PC-3 (cell line): ENCODE data around the gene DCAKD. TPM values are rescaled to one million over a fixed set of nuclear protein-coding genes. Genes with fewer than 3 reads are reported as not detected.

Experiments used
- ATAC-seq: fragments of 200-7000 bp; cut with Tn5 transposase; 2 replicates; pipeline ENCODE4 v1.9.1; 2020; ENCODE audit warnings: mild to moderate bottlenecking, moderate library complexity
- BruUV-seq: library from RNA; stranded (reverse); fragments of 400-500 nt; replicated peaks from 2 replicates; lab custom pipeline; 2021; lab: Mats Ljungman, UMichigan
- CTCF ChIA-PET: fragments of 300-600 bp; sonication (Branson Sonifier 250); formaldehyde crosslinking; loops from one replicate; lab custom pipeline; 2022; ENCODE audit warnings: antibody characterized with exemption; lab: Charles Lee
- POLR2A ChIA-PET: fragments of 300-600 bp; sonication (Branson Sonifier 250); formaldehyde crosslinking; loops from one replicate; lab custom pipeline; 2022; ENCODE audit warnings: antibody characterized with exemption; ENCODE audit not compliant: unreplicated experiment; lab: Charles Lee
- DNase-seq: peaks from one replicate; pipeline ENCODE4 v3.0.0-alpha.2; 2015
- H2AFZ ChIP-seq: fragments of 300-600 bp; sonication (generic); 2 replicates; pipeline ENCODE4 v1.6.0; 2016; ENCODE audit warnings: antibody characterized with exemption, low read length
- H3F3A ChIP-seq: fragments of 300-600 bp; sonication (generic); one replicate; pipeline ENCODE4 v1.6.0; 2017; ENCODE audit warnings: antibody characterized with exemption, low read length, control low read depth, mild to moderate bottlenecking; ENCODE audit not compliant: unreplicated experiment
- H3K27ac ChIP-seq: fragments of 300-600 bp; sonication (generic); 2 replicates; pipeline ENCODE4 v1.5.1; 2016; ENCODE audit warnings: mild to moderate bottlenecking, low read length
- H3K27me3 ChIP-seq: fragments of 300-600 bp; sonication (generic); 2 replicates; pipeline ENCODE4 v1.6.1; 2016; ENCODE audit warnings: low read length, mixed read lengths
- H3K36me3 ChIP-seq: fragments of 300-600 bp; sonication (generic); 2 replicates; pipeline ENCODE4 v1.6.1; 2016; ENCODE audit warnings: low read depth, mixed run types, low read length, mixed read lengths
- H3K4me1 ChIP-seq: fragments of 300-600 bp; sonication (generic); 2 replicates; pipeline ENCODE4 v1.5.1; 2016; ENCODE audit warnings: low read length; ENCODE audit not compliant: insufficient read depth
- H3K4me2 ChIP-seq: fragments of 300-600 bp; sonication (generic); 2 replicates; pipeline ENCODE4 v1.6.0; 2016; ENCODE audit warnings: low read length
- H3K4me3 ChIP-seq: fragments of 300-600 bp; sonication (generic); 2 replicates; pipeline ENCODE4 v1.5.1; 2016; ENCODE audit warnings: mild to moderate bottlenecking, low read length, mixed read lengths
- H3K79me2 ChIP-seq: fragments of 300-600 bp; sonication (generic); 2 replicates; pipeline ENCODE4 v1.6.1; 2017; ENCODE audit warnings: low read length, mixed read lengths
- H3K9ac ChIP-seq: fragments of 300-600 bp; sonication (generic); 2 replicates; pipeline ENCODE4 v1.6.0; 2016; ENCODE audit warnings: mild to moderate bottlenecking, low read length
- H3K9me2 ChIP-seq: fragments of 300-600 bp; sonication (generic); replicated peaks from 2 replicates; pipeline ENCODE4 v1.6.1; 2016; ENCODE audit warnings: mixed run types, low read length, mixed read lengths
- H3K9me3 ChIP-seq: fragments of 300-600 bp; sonication (generic); 2 replicates; pipeline ENCODE4 v1.6.1; 2016; ENCODE audit warnings: low read length, mixed read lengths
- H4K20me1 ChIP-seq: fragments of 300-600 bp; sonication (generic); 2 replicates; pipeline ENCODE4 v1.6.1; 2016; ENCODE audit warnings: low read length, mixed read lengths
- EZH2 ChIP-seq: fragments of 300-600 bp; sonication (generic); IDR thresholded peaks from one replicate; pipeline ENCODE4 v1.6.1; 2017; ENCODE audit warnings: antibody characterized with exemption, mild to moderate bottlenecking, low read length; ENCODE audit not compliant: unreplicated experiment
- EZH2phosphoT487 ChIP-seq: fragments of 300-600 bp; sonication (generic); IDR thresholded peaks from 2 replicates; pipeline ENCODE4 v1.6.1; 2018; ENCODE audit warnings: mild to moderate bottlenecking, antibody characterized with exemption, low read length, borderline replicate concordance
- intact Hi-C: fragments of 100-400 bp; cut with micrococcal nuclease; formaldehyde crosslinking; loops from 2 replicates; pipeline ENCODE4 v1.9.0; 2023
- total RNA-seq: library from RNA; depleted of rRNA; stranded (reverse); fragments of >200 nt; gene quantifications from 2 replicates; pipeline ENCODE4 v1.2.3, GENCODE V29; 2014
- TF ChIP-seq, protein P1 (sequence below): fragments of 300-600 bp; sonication (generic); conservative IDR thresholded peaks from 2 replicates; pipeline ENCODE4 v1.5.1; 2017; ENCODE audit warnings: antibody characterized with exemption, low read depth, mild to moderate bottlenecking, low read length

The DCAKD gene
- total RNA-seq, 1 experiment from 2014 or later = 56.2 TPM

GRCh38 chr17:45086865-45087503, 35.6 kb upstream of the DCAKD start:
- peaks cover 5% of the 10 kb centered on the region; the same call in 1 of the 2 replicates for H3K79me2 ChIP-seq
- H3K4me3 ChIP-seq = no peak overlapping the region
- no peak overlapping the region for H3K4me2 ChIP-seq
- ChIA-PET CTCF (no interaction called here), POLR2A (interaction anchor here (1.0 kb wide), 1 partner anchor 26 kb away, joined by 6 read pairs; the partner anchor contains the start of gene NMT1)
- intact Hi-C loops = no loop called here
- DNase-seq = no peak
- no peaks in the 10 kb centered on the region for H3K9me3 ChIP-seq
- H3K4me1 ChIP-seq = peaks cover 3% of the 10 kb centered on the region
- H3F3A ChIP-seq = peaks cover 9% of the 10 kb centered on the region
- H3K36me3 ChIP-seq = peaks cover 78% of the 10 kb centered on the region
- BruUV-seq = no TSS peak
- no peak overlapping the region for H3K9ac ChIP-seq
- no peaks in the 10 kb centered on the region for H3K27me3 ChIP-seq
- no peak; the same call in 1 of the 2 replicates for ATAC-seq
- no peak overlapping the region for H3K27ac ChIP-seq
- H3K9me2 ChIP-seq = no peaks in the 10 kb centered on the region
- no peak overlapping the region for H2AFZ ChIP-seq
- TF ChIP-seq, protein P1, sequence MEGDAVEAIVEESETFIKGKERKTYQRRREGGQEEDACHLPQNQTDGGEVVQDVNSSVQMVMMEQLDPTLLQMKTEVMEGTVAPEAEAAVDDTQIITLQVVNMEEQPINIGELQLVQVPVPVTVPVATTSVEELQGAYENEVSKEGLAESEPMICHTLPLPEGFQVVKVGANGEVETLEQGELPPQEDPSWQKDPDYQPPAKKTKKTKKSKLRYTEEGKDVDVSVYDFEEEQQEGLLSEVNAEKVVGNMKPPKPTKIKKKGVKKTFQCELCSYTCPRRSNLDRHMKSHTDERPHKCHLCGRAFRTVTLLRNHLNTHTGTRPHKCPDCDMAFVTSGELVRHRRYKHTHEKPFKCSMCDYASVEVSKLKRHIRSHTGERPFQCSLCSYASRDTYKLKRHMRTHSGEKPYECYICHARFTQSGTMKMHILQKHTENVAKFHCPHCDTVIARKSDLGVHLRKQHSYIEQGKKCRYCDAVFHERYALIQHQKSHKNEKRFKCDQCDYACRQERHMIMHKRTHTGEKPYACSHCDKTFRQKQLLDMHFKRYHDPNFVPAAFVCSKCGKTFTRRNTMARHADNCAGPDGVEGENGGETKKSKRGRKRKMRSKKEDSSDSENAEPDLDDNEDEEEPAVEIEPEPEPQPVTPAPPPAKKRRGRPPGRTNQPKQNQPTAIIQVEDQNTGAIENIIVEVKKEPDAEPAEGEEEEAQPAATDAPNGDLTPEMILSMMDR = no peak
- TF ChIP-seq EZH2phosphoT487 (no peak), EZH2 (no peak)
- H4K20me1 ChIP-seq = no peaks in the 10 kb centered on the region

GRCh38 chr17:45086391-45086790, 35.0 kb upstream of the DCAKD start:
- no peaks in the 10 kb centered on the region for H3K4me1 ChIP-seq
- no TSS peak for BruUV-seq
- no peak overlapping the region for H3K4me2 ChIP-seq
- H4K20me1 ChIP-seq = no peaks in the 10 kb centered on the region
- ATAC-seq (no peak), DNase-seq (no peak)
- TF ChIP-seq, protein P1 = no peak
- TF ChIP-seq EZH2phosphoT487 (no peak), EZH2 (no peak)
- H3K27ac ChIP-seq = no peak overlapping the region
- peaks cover 5% of the 10 kb centered on the region for H3F3A ChIP-seq
- H3K79me2 ChIP-seq = peaks cover 9% of the 10 kb centered on the region
- H2AFZ ChIP-seq = no peak overlapping the region
- H3K27me3 ChIP-seq = no peaks in the 10 kb centered on the region
- ChIA-PET POLR2A (interaction anchor here (0.6 kb wide), 1 partner anchor 188 kb away, joined by 3 read pairs; no protein-coding TSS in a partner anchor), CTCF (no interaction called here)
- no peaks in the 10 kb centered on the region for H3K9me3 ChIP-seq
- intact Hi-C loops = no loop called here
- H3K9me2 ChIP-seq = no peaks in the 10 kb centered on the region
- H3K4me3 ChIP-seq = no peak overlapping the region
- H3K36me3 ChIP-seq = peaks cover 78% of the 10 kb centered on the region
- no peak overlapping the region for H3K9ac ChIP-seq

- DNase-seq (no peak), ATAC-seq (no peak)
- Histone ChIP-seq H3K9me2 (no peaks in the 10 kb centered on the region), H3K27me3 (no peaks in the 10 kb centered on the region), H4K20me1 (peaks cover 17% of the 10 kb centered on the region; the same call in 1 of the 2 replicates), H3K27ac (no peak overlapping the region), H3K9ac (no peak overlapping the region), H2AFZ (no peak overlapping the region), H3K4me1 (peaks cover 5% of the 10 kb centered on the region; the same call in 1 of the 2 replicates), H3K79me2 (peaks cover 53% of the 10 kb centered on the region), H3K36me3 (peaks cover 56% of the 10 kb centered on the region), H3K4me2 (no peak overlapping the region), H3K9me3 (no peaks in the 10 kb centered on the region), H3F3A (peaks cover 7% of the 10 kb centered on the region), H3K4me3 (no peak overlapping the region)
- ChIA-PET CTCF (no interaction called here), POLR2A (no interaction called here)
- TF ChIP-seq EZH2phosphoT487 = no peak
- TF ChIP-seq, protein P1 = no peak
- no peak for TF ChIP-seq EZH2
- no TSS peak for BruUV-seq
- intact Hi-C loops = no loop called here
These were observed 29.7 kb upstream of the DCAKD start for GRCh38 chr17:45081047-45081703.
